Measurements from ENCODE around the gene PCK1. TPM values are rescaled to one million over a fixed set of nuclear protein-coding genes. Genes with fewer than 3 reads are reported as not detected.

The PCK1 gene
- total and polyA plus RNA-seq, 3 experiments from 2014 or later: not detected

GRCh38 chr20:57574954-57575353 is 14.0 kb downstream of the PCK1 start:
- Histone ChIP-seq H3K36me3 (ENCODE audit: insufficient read depth, low read length) (no peaks in the 10 kb centered on the region), H3K9me3 (ENCODE audit: low read length) (no peaks in the 10 kb centered on the region), H3K27me3 (ENCODE audit: insufficient read depth, low read length, poor library complexity, severe bottlenecking) (no peaks in the 10 kb centered on the region), H3K27ac (ENCODE audit: low read depth, low read length) (no peak overlapping the region), H3K4me1 (ENCODE audit: insufficient read depth, low read length) (no peaks in the 10 kb centered on the region), H3K4me3 (ENCODE audit: low read length) (no peak overlapping the region)
- Mint-ChIP-seq H3K27ac (no peak overlapping the region), H3K4me1 (no peaks in the 10 kb centered on the region), H3K27me3 (peaks cover 8 to 32% of the 10 kb centered on the region in 2 donors), H3K36me3 (no peaks in the 10 kb centered on the region), H3K9me3 (no peaks in the 10 kb centered on the region), H3K4me3 (no peak overlapping the region)
- no peak for DNase-seq
- CTCF ChIA-PET: no interaction called here
- POLR2A ChIA-PET: no interaction called here

DNA sequence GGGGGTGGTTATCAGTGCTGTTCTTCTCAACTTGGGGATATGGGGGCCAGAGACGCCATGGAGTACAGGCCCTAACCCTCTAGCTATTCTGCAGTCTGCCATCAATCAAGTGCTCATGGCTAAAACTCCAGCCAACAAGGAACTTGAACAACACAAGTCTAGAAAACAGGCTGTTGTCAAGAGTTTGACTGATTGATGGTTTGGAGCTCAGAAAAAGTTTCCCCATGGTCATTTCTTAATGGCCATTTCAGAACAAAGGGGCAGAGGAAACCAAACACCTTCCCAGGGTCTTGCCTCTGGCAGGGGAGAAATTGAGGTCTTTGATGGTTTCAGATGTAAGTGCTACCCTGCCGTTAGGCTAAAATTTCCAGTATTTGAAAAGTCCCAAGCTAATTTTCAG is 15.1 kb downstream of the PCK1 start:
- no peaks in the 10 kb centered on the region for H3K4me1 Mint-ChIP-seq
- peaks cover 0 to 1% (median 0%) of the 10 kb centered on the region in 5 donors for H3K9me3 Mint-ChIP-seq
- DNase-seq: no peak
- CTCF ChIA-PET: no interaction called here
- Histone ChIP-seq H3K4me3 (ENCODE audit: low read length) (no peak overlapping the region), H3K4me1 (ENCODE audit: insufficient read depth, low read length) (no peaks in the 10 kb centered on the region), H3K27ac (ENCODE audit: low read depth, low read length) (no peak overlapping the region), H3K9me3 (ENCODE audit: low read length) (no peaks in the 10 kb centered on the region), H3K27me3 (ENCODE audit: insufficient read depth, low read length, poor library complexity, severe bottlenecking) (no peaks in the 10 kb centered on the region), H3K36me3 (ENCODE audit: insufficient read depth, low read length) (no peaks in the 10 kb centered on the region)
- H3K27ac Mint-ChIP-seq: no peak overlapping the region
- no peaks in the 10 kb centered on the region for H3K36me3 Mint-ChIP-seq
- POLR2A ChIA-PET: no interaction called here
- no peak overlapping the region for H3K4me3 Mint-ChIP-seq
- peaks cover 17 to 35% of the 10 kb centered on the region in 2 donors for H3K27me3 Mint-ChIP-seq

GRCh38 chr20:57576617-57577550 is 16.0 kb downstream of the PCK1 start:
- Mint-ChIP-seq H3K27ac (no peak overlapping the region), H3K27me3 (peaks cover 20 to 37% of the 10 kb centered on the region in 2 donors), H3K36me3 (no peaks in the 10 kb centered on the region), H3K4me1 (no peaks in the 10 kb centered on the region), H3K4me3 (no peak overlapping the region), H3K9me3 (peaks cover 0 to 2% (median 0%) of the 10 kb centered on the region in 5 donors)
- H3K27me3 ChIP-seq (ENCODE audit: insufficient read depth, low read length, poor library complexity, severe bottlenecking): peaks cover 2% of the 10 kb centered on the region
- DNase-seq: no peak
- ChIA-PET POLR2A (no interaction called here), CTCF (no interaction called here)
- no peaks in the 10 kb centered on the region for H3K9me3 ChIP-seq (ENCODE audit: low read length)
- no peaks in the 10 kb centered on the region for H3K4me1 ChIP-seq (ENCODE audit: insufficient read depth, low read length)
- H3K4me3 ChIP-seq (ENCODE audit: low read length): no peak overlapping the region
- no peak overlapping the region for H3K27ac ChIP-seq (ENCODE audit: low read depth, low read length)
- no peaks in the 10 kb centered on the region for H3K36me3 ChIP-seq (ENCODE audit: insufficient read depth, low read length)

DNA sequence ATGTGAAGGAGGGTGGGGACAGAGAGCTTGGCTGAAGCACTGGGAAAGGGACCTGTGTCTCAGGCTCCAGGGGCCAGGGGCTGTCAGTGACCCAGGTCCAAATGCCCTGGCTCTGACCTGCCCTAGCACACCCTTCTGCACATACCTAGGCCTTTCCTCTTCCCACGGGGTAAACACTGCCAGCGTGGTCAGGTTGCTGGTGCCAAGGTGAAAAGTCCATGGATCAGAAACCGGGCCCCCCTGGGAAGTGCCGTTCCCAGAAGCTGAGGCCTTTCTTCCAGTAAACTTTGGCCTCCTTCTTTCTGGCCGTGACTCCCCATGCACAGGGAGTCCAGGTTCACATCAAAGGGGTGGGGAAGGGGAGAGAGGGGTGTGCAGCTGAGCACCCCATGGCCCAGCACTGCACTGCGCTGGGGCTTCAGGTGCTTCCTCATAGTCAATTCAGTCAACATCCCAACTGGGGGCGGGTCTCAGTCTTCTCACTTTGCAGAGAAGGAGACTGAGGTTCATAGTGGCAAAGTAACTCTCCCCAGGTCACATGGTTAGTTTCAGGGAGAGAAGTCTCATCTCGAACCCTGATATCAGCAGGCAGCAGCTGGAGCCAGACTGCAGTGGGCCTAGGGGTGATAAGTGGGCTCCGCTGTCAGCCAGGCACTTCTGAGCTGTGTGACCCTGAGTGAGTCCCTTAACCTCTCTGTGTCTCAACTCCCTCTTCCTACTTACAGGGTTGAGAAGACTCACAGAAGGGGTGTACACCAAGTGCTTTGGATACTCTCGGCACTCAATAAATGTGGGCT is 17.0 kb downstream of the PCK1 start:
- POLR2A ChIA-PET: no interaction called here
- no peaks in the 10 kb centered on the region for H3K4me1 Mint-ChIP-seq
- Histone ChIP-seq H3K36me3 (ENCODE audit: insufficient read depth, low read length) (no peaks in the 10 kb centered on the region), H3K4me3 (ENCODE audit: low read length) (no peak overlapping the region), H3K27ac (ENCODE audit: low read depth, low read length) (no peak overlapping the region), H3K27me3 (ENCODE audit: insufficient read depth, low read length, poor library complexity, severe bottlenecking) (peaks cover 7% of the 10 kb centered on the region), H3K4me1 (ENCODE audit: insufficient read depth, low read length) (no peaks in the 10 kb centered on the region), H3K9me3 (ENCODE audit: low read length) (no peaks in the 10 kb centered on the region)
- peaks cover 20 to 46% of the 10 kb centered on the region in 2 donors for H3K27me3 Mint-ChIP-seq
- no peak for DNase-seq
- no peak overlapping the region for H3K4me3 Mint-ChIP-seq
- peaks cover 0 to 2% (median 0%) of the 10 kb centered on the region in 5 donors for H3K9me3 Mint-ChIP-seq
- CTCF ChIA-PET: no interaction called here
- H3K27ac Mint-ChIP-seq: no peak overlapping the region
- H3K36me3 Mint-ChIP-seq: no peaks in the 10 kb centered on the region

GRCh38 chr20:57578476-57579165 is 17.7 kb downstream of the PCK1 start:
- peaks cover 0 to 2% (median 0%) of the 10 kb centered on the region in 5 donors for H3K9me3 Mint-ChIP-seq
- H3K4me1 Mint-ChIP-seq: no peaks in the 10 kb centered on the region
- ChIA-PET CTCF (no interaction called here), POLR2A (no interaction called here)
- H3K27ac ChIP-seq (ENCODE audit: low read depth, low read length): no peak overlapping the region
- no peaks in the 10 kb centered on the region for H3K9me3 ChIP-seq (ENCODE audit: low read length)
- H3K27me3 ChIP-seq (ENCODE audit: insufficient read depth, low read length, poor library complexity, severe bottlenecking): peaks cover 7% of the 10 kb centered on the region
- H3K4me1 ChIP-seq (ENCODE audit: insufficient read depth, low read length): no peaks in the 10 kb centered on the region
- H3K27me3 Mint-ChIP-seq: peaks cover 22 to 51% of the 10 kb centered on the region in 2 donors
- no peaks in the 10 kb centered on the region for H3K36me3 Mint-ChIP-seq
- DNase-seq: no peak
- H3K36me3 ChIP-seq (ENCODE audit: insufficient read depth, low read length): no peaks in the 10 kb centered on the region
- no peak overlapping the region for H3K27ac Mint-ChIP-seq
- no peak overlapping the region for H3K4me3 Mint-ChIP-seq
- no peak overlapping the region for H3K4me3 ChIP-seq (ENCODE audit: low read length)

- no peaks in the 10 kb centered on the region for H3K36me3 Mint-ChIP-seq
- Histone ChIP-seq H3K4me1 (ENCODE audit: insufficient read depth, low read length) (no peaks in the 10 kb centered on the region), H3K9me3 (ENCODE audit: low read length) (no peaks in the 10 kb centered on the region), H3K27ac (ENCODE audit: low read depth, low read length) (no peak overlapping the region), H3K4me3 (ENCODE audit: low read length) (no peak overlapping the region), H3K27me3 (ENCODE audit: insufficient read depth, low read length, poor library complexity, severe bottlenecking) (peaks cover 7% of the 10 kb centered on the region), H3K36me3 (ENCODE audit: insufficient read depth, low read length) (no peaks in the 10 kb centered on the region)
- H3K4me3 Mint-ChIP-seq: no peak overlapping the region
- peaks cover 27 to 56% of the 10 kb centered on the region in 2 donors for H3K27me3 Mint-ChIP-seq
- H3K9me3 Mint-ChIP-seq: peaks cover 0 to 2% (median 0%) of the 10 kb centered on the region in 5 donors
- H3K4me1 Mint-ChIP-seq: no peaks in the 10 kb centered on the region
- DNase-seq: no peak
- no peak overlapping the region for H3K27ac Mint-ChIP-seq
- ChIA-PET CTCF (no interaction called here), POLR2A (no interaction called here)
Observed at GRCh38 chr20:57579331-57579897, 18.5 kb downstream of the PCK1 start.

DNA sequence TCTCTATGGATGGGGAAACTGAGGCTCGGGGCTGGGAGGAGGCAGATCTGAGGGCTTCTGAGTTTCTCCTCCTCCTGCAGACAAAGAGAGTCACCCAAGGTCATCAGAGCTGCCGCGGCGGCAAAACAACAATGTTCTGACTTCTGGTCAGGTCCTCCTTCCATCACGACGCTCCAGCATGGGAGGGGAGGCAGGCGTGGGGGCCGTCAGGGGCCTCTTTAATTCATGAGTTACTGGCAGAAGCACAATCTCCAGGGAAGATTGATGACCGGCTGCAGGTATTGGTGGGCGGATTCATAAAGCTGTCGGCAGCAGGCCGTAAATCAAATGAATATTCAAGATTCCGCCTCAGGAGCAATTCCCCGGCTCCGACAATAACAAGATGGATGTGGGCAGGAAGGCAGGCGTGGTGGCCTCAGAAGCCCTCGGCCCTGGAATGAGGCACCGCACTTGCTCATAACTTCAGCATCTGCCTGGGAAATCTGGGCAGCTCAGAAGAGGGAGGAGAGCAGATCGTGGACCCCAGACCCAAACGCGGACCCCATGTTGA is 19.1 kb downstream of the PCK1 start:
- H3K36me3 ChIP-seq (ENCODE audit: insufficient read depth, low read length): no peaks in the 10 kb centered on the region
- no peaks in the 10 kb centered on the region for H3K9me3 ChIP-seq (ENCODE audit: low read length)
- H3K27ac ChIP-seq (ENCODE audit: low read depth, low read length): no peak overlapping the region
- no peaks in the 10 kb centered on the region for H3K4me1 ChIP-seq (ENCODE audit: insufficient read depth, low read length)
- no peak overlapping the region for H3K4me3 Mint-ChIP-seq
- no peaks in the 10 kb centered on the region for H3K36me3 Mint-ChIP-seq
- no peaks in the 10 kb centered on the region for H3K4me1 Mint-ChIP-seq
- ChIA-PET POLR2A (no interaction called here), CTCF (no interaction called here)
- no peak for DNase-seq
- H3K4me3 ChIP-seq (ENCODE audit: low read length): no peak overlapping the region
- peaks cover 0 to 6% (median 0%) of the 10 kb centered on the region in 5 donors for H3K9me3 Mint-ChIP-seq
- H3K27me3 ChIP-seq (ENCODE audit: insufficient read depth, low read length, poor library complexity, severe bottlenecking): peaks cover 7% of the 10 kb centered on the region
- H3K27ac Mint-ChIP-seq: no peak overlapping the region
- peaks cover 30 to 61% of the 10 kb centered on the region in 2 donors for H3K27me3 Mint-ChIP-seq
